Stimulated activated memory B cell treated with anti-CD40 and anti-IgM and Interleukin-4, amounts not matched to agents 10 μg/mL and 1 μg/mL and 100 μg/mL, for 72 hours (primary cell): ENCODE data around the gene AQP12A.
"Not testable (repeated sequence)": the region's sequence is repeated elsewhere in the genome, so short reads cannot be mapped to it uniquely, and the experiment has no call there.

ENCODE experiments used
- ATAC-seq: fragments of 150-1000 bp; cut with Tn5 transposase; 2 replicates; pipeline ENCODE4 v1.10.0; 2021
- H3K27ac Mint-ChIP-seq: one replicate; pipeline ENCODE4 v1.8.0; 2022; ENCODE audit warnings: mild to moderate bottlenecking, mixed read lengths
- H3K27me3 Mint-ChIP-seq: one replicate; pipeline ENCODE4 v1.8.0; 2022; ENCODE audit warnings: mixed read lengths
- H3K36me3 Mint-ChIP-seq: one replicate; pipeline ENCODE4 v1.8.0; 2022; ENCODE audit warnings: mixed read lengths
- H3K4me1 Mint-ChIP-seq: one replicate; pipeline ENCODE4 v1.8.0; 2022; ENCODE audit warnings: mixed read lengths
- H3K4me3 Mint-ChIP-seq: one replicate; pipeline ENCODE4 v1.8.0; 2022; ENCODE audit warnings: mild to moderate bottlenecking, moderate library complexity, mixed read lengths
- H3K9me3 Mint-ChIP-seq: one replicate; pipeline ENCODE4 v1.8.0; 2022; ENCODE audit warnings: mixed read lengths

Gene AQP12A, protein sequence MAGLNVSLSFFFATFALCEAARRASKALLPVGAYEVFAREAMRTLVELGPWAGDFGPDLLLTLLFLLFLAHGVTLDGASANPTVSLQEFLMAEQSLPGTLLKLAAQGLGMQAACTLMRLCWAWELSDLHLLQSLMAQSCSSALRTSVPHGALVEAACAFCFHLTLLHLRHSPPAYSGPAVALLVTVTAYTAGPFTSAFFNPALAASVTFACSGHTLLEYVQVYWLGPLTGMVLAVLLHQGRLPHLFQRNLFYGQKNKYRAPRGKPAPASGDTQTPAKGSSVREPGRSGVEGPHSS

DNA sequence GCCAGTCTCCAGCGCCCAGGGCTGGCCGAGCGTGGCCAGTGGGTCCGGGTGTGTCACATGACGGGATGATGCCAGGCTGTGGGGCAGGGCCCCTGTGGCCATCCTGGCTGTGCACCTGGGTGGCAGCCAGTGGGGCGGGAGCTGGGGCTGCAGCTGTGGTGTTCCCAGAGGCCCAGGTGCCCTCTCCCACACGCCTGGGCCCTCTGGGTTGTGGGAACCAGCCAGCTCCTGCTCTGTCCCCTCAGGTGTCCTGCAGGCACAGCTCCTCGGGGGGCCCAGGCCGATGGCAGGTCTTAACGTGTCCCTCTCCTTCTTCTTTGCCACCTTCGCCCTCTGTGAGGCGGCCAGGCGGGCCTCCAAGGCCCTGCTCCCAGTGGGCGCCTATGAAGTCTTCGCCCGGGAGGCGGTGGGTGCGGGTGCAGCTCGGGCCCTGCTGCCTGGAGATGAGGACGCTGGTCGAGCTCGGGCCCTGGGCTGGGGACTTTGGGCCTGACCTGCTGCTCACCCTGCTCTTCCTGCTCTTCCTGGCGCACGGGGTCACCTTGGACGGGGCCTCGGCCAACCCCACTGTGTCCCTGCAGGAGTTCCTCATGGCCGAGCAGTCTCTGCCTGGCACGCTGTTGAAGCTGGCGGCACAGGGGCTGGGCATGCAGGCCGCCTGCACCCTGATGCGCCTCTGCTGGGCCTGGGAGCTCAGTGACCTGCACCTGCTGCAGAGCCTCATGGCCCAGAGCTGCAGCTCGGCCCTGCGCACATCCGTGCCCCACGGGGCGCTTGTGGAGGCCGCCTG, at the start of gene AQP12A:
Gene AQP12A, plus strand, starts transcription at position 236 of the 790 bp plus-strand sequence. Its CDS starts 48 bp downstream, at position 284.
- not testable (repeated sequence) for H3K9me3 Mint-ChIP-seq, H3K27me3 Mint-ChIP-seq, H3K4me1 Mint-ChIP-seq, H3K36me3 Mint-ChIP-seq, H3K4me3 Mint-ChIP-seq, H3K27ac Mint-ChIP-seq
- peak; percentile 3 for ATAC-seq

DNA sequence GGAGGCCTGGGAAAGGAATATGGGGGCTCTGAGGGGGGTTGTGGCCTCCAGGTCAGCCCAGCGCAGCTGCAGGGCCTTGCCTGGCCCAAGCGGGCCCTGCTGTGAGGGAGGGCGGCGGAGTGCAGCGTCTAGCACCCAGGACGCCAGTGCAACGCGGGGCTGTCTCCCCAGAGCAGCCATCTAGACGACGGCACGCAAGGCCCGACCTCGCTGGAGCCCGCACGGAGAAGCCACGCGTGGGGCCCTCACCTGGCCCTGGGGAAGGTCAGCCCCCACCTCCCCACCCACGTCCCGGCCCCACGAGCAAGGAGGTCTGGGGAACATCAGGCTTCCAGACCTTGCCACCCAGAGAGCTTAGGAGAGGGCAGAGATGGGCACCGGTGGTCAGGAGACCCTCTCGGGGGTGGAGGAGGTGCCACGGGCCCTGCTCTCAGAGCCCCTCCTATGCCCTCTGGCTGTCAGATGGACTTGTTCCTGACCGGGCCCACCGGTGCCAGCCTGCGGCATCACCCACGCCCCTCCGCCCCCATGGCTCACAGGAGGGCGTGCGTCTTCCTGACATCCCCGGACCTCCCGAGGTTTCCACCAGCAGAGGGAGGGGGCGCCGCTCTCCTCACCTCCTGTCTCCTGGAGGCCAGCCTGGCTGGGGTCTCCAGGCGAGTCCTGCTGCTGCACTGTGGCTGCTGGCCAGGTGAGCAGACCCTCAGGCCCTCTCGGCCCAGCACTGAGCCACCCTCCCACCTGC, 49.4 kb upstream of the AQP12A start:
- no peak overlapping the region for H3K27ac Mint-ChIP-seq
- H3K9me3 Mint-ChIP-seq = peaks cover 3% of the 10 kb centered on the region
- H3K36me3 Mint-ChIP-seq = no peaks in the 10 kb centered on the region
- H3K4me1 Mint-ChIP-seq = peaks cover 7% of the 10 kb centered on the region
- no peak for ATAC-seq
- H3K27me3 Mint-ChIP-seq = peaks cover 41% of the 10 kb centered on the region
- H3K4me3 Mint-ChIP-seq = no peak overlapping the region

DNA sequence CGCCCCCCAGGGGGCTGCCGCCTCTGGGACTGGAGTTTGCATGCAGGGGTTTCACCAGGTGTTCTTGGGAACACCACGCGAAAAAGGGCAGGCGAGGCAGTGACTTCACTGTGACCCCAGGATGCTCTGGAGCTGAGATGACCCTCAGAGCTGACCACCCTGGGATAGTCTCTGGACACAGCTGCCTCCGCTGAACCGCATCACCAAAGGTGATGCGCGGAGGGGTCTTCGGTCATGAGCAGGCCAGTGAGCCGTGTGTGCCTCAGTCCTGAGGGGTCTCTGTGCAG, 48.9 kb upstream of the AQP12A start:
- Mint-ChIP-seq H3K4me3 (no peak overlapping the region), H3K4me1 (peaks cover 7% of the 10 kb centered on the region), H3K27ac (no peak overlapping the region), H3K9me3 (peaks cover 3% of the 10 kb centered on the region), H3K27me3 (peaks cover 41% of the 10 kb centered on the region), H3K36me3 (no peaks in the 10 kb centered on the region)
- no peak for ATAC-seq

DNA sequence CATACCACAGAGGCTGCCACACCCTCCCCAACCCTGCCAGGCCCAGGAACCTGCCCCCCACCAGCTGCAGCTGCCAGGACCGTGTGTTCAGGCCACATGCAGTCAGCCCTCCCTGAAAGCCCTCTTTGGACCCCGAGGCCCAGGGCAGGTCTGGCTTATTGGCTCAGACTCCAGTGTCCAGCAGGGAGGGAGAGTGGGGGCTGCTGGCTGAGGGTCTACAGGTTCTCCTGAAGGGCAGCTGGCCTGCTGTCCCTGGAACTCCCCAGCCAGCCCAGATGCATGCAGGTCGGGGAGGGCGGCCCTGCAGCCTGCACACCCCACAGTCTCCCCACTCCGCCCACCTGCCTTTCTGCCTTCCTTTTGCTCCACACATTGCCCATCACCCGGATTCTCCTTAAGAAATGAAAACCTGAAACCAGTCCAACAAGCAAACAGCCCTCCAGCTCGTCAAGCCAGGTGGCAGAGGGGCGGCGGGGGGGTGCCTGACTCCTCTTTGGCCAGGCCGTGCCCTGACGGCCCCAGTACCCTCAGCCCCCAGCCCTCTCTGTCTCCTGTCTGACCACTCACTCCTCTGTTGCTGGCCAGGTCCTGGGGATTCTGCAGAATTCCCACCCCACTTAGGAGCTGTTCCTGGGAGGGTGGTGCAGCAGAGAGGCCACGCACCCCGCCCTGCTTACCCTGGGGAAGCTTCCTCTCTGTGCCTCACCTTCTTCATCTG, 48.4 kb upstream of the AQP12A start:
- H3K4me3 Mint-ChIP-seq = no peak overlapping the region
- no peak for ATAC-seq
- no peak overlapping the region for H3K27ac Mint-ChIP-seq
- peaks cover 3% of the 10 kb centered on the region for H3K9me3 Mint-ChIP-seq
- H3K36me3 Mint-ChIP-seq = no peaks in the 10 kb centered on the region
- peaks cover 7% of the 10 kb centered on the region for H3K4me1 Mint-ChIP-seq
- H3K27me3 Mint-ChIP-seq = peaks cover 41% of the 10 kb centered on the region

DNA sequence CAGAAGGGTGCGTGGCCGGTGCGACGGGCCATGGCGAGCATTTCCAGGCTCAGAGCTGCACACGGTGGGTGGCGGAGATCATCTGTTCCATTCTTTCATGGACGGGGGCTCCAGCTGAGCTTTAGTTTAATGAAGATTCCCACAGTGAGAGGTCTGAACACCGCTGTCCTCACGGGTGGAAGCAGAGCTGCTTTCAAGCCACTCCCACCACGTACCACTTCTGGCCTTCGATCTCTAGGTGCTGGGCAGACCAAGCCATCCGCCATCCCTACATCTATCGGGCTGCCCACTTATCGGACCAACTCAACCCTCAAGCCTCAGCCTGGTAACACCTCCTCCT, 47.9 kb upstream of the AQP12A start:
- H3K27ac Mint-ChIP-seq = no peak overlapping the region

DNA sequence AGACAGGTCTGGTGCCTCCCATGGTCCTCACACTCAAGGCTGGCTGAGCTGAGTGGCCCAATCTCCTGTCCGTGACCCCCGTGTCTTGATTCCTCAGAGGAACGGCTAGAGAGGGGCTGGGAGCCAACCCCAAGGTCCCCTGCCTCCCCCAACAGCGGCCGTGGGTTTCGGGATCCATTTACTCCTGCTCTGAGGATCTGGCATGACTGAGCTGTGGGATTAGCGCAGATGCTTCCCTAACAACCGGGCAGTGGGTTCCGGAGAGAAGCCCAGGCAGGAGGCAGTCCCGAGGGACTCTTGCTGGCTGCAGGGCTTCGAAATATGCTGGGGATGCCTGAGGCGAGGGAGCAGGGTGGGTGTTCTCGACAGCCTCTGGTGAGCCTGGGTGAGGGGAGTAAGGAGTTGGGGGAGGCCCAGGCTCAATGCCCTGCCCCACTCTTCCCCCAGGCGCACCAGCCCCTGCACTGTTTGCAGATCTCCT, 47.5 kb upstream of the AQP12A start:
- H3K4me3 Mint-ChIP-seq = no peak overlapping the region
- H3K9me3 Mint-ChIP-seq = peaks cover 3% of the 10 kb centered on the region
- ATAC-seq = no peak
- no peaks in the 10 kb centered on the region for H3K36me3 Mint-ChIP-seq
- peaks cover 47% of the 10 kb centered on the region for H3K27me3 Mint-ChIP-seq
- H3K4me1 Mint-ChIP-seq = peaks cover 7% of the 10 kb centered on the region
- H3K27ac Mint-ChIP-seq = no peak overlapping the region

More for the DNA sequence above, 47.9 kb upstream of the AQP12A start:
- H3K4me1 Mint-ChIP-seq = peaks cover 7% of the 10 kb centered on the region
- no peak for ATAC-seq
- no peaks in the 10 kb centered on the region for H3K36me3 Mint-ChIP-seq
- H3K9me3 Mint-ChIP-seq = peaks cover 3% of the 10 kb centered on the region
- no peak overlapping the region for H3K4me3 Mint-ChIP-seq
- peaks cover 42% of the 10 kb centered on the region for H3K27me3 Mint-ChIP-seq

DNA sequence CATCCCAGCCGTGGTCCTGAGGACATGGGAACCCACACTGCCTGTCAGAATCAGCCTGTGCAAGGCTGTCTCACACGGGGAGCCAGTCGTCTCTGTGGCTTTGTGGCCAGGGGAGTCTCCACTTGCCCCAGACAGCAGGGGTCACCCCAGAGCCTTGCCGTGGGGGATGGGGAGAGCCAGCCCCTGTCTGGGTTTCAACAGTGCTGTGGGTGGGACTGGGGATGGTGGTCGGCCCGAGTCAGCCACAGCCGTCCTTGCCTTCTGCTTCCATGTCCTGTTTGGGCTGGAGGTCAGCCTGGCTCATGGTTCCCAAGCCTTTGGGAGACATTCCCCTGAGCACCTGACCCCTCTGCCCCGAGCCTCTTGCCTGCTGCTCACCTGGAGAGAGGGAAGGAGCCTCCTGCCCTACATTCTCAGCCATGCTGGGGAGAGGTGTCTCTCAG, 46.8 kb upstream of the AQP12A start:
- Mint-ChIP-seq H3K9me3 (peaks cover under 1% of the 10 kb centered on the region), H3K4me3 (no peak overlapping the region), H3K4me1 (peaks cover 7% of the 10 kb centered on the region), H3K27ac (no peak overlapping the region), H3K27me3 (peaks cover 53% of the 10 kb centered on the region), H3K36me3 (no peaks in the 10 kb centered on the region)
- ATAC-seq = no peak

DNA sequence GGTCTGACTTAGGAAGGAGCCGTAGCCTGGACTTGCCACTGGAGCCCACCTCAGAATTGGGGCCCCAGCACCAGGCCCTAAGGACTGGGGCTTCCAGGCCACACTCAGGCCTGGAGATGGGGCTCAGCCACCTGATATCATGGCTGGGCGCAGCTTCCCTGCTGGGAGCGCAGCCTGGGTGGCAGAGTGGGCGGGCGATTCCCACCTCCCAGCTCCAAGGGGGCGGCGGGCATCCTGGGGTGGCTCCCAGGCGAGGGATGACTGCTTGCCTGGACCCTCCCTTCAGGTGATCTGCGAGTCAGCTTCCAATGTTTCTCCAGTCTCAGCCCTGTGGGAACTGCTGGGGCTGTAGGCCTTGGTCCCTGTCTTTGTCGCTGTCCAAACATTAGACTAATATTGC, 46.3 kb upstream of the AQP12A start:
- peaks cover 58% of the 10 kb centered on the region for H3K27me3 Mint-ChIP-seq
- no peak overlapping the region for H3K4me3 Mint-ChIP-seq
- no peak for ATAC-seq
- no peak overlapping the region for H3K27ac Mint-ChIP-seq
- no peaks in the 10 kb centered on the region for H3K9me3 Mint-ChIP-seq
- H3K4me1 Mint-ChIP-seq = peaks cover 7% of the 10 kb centered on the region
- no peaks in the 10 kb centered on the region for H3K36me3 Mint-ChIP-seq

DNA sequence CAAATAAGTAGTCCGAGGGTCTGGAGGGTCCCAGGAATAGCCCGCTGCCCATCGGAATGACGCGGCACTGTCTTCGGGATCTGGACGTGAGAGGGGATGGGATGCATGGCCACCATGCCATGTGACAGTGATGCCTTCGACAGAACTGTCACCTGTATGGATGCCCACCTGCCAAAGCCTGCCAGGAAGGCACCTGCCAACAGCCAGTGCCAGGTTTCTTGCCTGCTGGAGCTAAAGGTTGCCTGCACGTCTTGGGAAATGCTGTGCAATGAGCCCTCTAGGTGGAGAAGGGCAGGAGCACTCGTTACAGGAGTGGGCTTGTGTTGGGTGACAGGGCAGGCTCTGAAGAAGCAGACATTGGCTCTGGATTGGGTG, 45.9 kb upstream of the AQP12A start:
- Mint-ChIP-seq H3K27me3 (peaks cover 63% of the 10 kb centered on the region), H3K4me3 (no peak overlapping the region), H3K4me1 (peaks cover 7% of the 10 kb centered on the region), H3K36me3 (no peaks in the 10 kb centered on the region), H3K27ac (no peak overlapping the region), H3K9me3 (no peaks in the 10 kb centered on the region)
- no peak for ATAC-seq

DNA sequence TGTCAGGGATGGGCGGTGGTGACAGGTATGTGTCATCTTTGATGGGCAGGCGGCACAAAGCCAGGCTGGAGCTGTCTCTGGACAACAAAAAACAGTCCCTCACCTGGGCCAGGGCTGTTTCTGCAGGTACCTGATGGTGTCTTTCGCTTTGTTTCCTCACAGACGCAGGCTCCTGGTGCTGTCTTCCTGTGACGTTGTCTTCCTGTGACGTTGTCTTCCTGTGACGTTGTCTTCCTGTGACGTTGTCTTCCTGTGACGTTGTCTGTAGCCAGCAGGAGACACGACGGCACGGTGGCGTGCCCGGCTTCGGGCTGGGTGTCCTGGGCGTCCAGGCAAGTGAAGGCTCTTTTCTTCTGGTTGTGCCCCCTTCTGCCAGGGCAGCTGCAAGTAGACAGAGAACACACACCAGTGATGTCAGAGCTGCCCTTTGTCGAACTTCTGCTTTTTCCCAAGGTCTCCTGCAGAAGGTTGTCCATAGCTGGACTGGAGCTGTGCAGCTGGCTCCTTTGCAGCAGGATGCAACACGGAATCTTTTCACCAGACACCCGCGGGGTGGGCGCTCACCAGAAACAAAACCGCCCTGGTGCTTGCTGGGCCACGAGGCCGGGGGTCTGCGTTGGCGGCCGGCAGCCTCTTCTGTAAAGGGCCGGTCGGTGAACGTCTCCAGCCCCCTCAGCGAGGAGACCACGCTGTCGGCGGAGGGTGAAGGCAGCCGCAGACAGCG, 45.3 kb upstream of the AQP12A start:
- Mint-ChIP-seq H3K4me3 (no peak overlapping the region), H3K36me3 (no peaks in the 10 kb centered on the region), H3K27ac (no peak overlapping the region), H3K9me3 (no peaks in the 10 kb centered on the region), H3K4me1 (peaks cover 7% of the 10 kb centered on the region), H3K27me3 (peaks cover 68% of the 10 kb centered on the region)
- ATAC-seq = no peak

DNA sequence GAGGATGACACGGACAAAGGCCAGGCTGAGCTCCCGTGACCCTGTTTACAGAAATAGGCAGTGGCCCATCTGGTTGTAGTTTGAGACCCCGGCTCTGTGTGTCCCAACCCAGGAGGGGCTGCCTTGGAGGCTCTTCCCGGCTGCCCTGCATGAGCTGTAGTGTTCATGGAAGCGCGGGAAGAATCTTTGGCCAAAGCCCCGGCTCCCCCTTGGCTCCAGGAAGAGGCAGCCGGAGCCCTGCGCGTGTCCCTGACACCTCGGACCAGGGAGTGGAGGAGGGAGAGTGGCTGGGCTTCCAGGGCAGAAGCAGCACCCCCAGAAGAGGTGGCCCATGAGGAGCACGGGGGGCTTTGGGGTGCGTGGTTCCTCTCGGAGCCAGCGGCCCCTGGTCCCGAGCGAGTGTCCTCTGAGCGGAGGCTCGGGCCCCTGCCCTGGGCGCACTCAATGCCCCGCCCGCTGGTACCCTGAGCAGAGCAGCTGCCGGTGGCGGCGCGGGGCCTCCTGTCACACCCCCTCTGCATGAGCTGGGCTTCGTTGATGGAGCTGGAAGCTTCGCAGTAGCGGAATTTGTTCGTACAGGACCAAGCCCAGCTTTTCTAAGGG, 44.7 kb upstream of the AQP12A start:
- Mint-ChIP-seq H3K4me1 (peaks cover 7% of the 10 kb centered on the region), H3K27me3 (peaks cover 75% of the 10 kb centered on the region), H3K27ac (no peak overlapping the region), H3K4me3 (no peak overlapping the region), H3K36me3 (no peaks in the 10 kb centered on the region), H3K9me3 (no peaks in the 10 kb centered on the region)
- ATAC-seq = no peak

DNA sequence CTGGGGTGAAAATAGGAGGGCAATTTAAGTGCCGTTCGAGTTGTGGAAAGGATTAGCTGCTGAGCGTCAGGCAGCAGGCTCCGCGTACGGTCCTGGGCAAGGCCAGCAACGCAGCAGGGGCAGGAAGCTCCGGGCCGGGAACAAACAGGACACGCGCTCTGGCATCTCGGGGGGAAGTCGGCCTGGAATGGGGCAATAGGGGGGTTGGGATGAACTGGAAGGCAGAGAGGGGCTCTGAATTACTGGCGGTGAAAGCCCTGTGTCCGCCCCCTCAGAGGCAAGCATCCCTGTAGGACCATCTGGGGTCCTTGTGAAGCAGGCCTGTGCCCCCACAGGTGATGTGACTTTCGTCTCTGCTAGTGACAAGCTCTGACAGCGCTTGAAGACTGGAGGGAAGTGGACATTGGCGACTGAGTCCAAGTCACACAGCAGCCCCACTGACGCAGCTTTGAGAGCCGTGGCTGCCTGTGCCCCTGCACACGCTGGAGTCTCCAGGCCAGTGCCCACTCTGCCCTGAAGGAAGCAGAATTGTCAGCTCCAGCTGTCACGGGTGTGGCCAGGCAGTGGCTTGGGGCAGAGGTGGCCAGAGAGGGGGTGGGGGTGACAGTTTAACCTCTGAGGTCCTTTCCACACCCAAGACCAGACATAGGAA, 44.0 kb upstream of the AQP12A start:
- Mint-ChIP-seq H3K4me1 (peaks cover 7% of the 10 kb centered on the region), H3K27me3 (peaks cover 81% of the 10 kb centered on the region), H3K4me3 (no peak overlapping the region), H3K36me3 (no peaks in the 10 kb centered on the region), H3K9me3 (no peaks in the 10 kb centered on the region), H3K27ac (no peak overlapping the region)
- ATAC-seq = no peak

DNA sequence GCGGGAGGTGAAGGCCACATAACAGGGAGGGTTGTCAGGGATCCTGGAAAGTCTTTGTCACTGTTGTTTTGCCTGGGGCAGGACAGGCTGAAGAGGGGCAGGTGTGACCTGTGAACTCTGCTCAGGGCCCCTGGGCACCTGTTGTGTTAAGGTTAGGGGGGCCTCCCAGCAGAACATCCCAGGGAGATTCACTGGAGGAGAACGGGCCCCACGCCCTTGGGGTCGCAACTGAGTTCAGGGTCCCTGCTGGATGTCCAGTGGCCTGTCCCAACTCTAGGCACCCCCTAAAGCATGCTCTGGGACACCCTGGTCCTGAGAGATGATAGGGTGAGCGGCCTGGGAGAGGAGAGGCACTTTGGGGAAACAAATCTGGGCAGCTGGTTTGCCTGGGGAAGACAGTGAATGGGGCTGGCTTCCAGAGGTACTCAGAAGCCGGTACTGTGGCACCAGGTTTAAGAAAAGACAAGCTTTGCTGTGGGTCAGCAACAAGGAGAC, 43.5 kb upstream of the AQP12A start:
- Mint-ChIP-seq H3K4me3 (no peak overlapping the region), H3K9me3 (no peaks in the 10 kb centered on the region), H3K4me1 (peaks cover 7% of the 10 kb centered on the region), H3K27ac (no peak overlapping the region), H3K36me3 (no peaks in the 10 kb centered on the region), H3K27me3 (peaks cover 87% of the 10 kb centered on the region)
- no peak for ATAC-seq
